K562 (cell line): ENCODE results near the gene FAM171A1. TPM values are rescaled to one million over a fixed set of nuclear protein-coding genes. Genes with fewer than 3 reads are reported as not detected.

Experiments
- ATAC-seq: fragments of 200-7000 bp; cut with Tn5 transposase; 3 replicates; pipeline ENCODE4 v1.9.1; 2020; ENCODE audit warnings: moderate library complexity
- BruUV-seq: library from RNA; stranded (reverse); fragments of 400-500 nt; replicated peaks from 2 replicates; lab custom pipeline; 2021; lab: Mats Ljungman, UMichigan
- CTCF ChIA-PET: fragments of 300-600 bp; formaldehyde crosslinking; extraction: SDS; loops from one replicate; lab custom pipeline; 2021; ENCODE audit warnings: low intra/inter-chr PET ratio; lab: Yijun Ruan, JAX
- POLR2A ChIA-PET: fragments of 300-600, 350-650 bp; sonication (Branson Sonifier 250); formaldehyde crosslinking; extraction: SDS; loops from one replicate; lab custom pipeline; 2021; ENCODE audit warnings: antibody characterized with exemption, inconsistent platforms; lab: Yijun Ruan, JAX
- DNase-seq, 4 experiments: peaks; one replicate each; pipeline versions ENCODE4 v3.0.0 to v3.0.0-alpha.2; 2011 to 2018; ENCODE audit warnings: low spot score in 3 of 4, mixed read lengths in 3 of 4; ENCODE audit errors: extremely low read depth in 1 of 4
- FAIRE-seq: peaks from 2 replicates; lab custom pipeline; 2011; peaks lifted over from hg19 to GRCh38; lab: Jason Lieb, UNC
- H2AFZ ChIP-seq: 2 replicates; pipeline ENCODE4 v1.6.0; 2011; ENCODE audit warnings: low read depth, low read length, control low read depth, inconsistent platforms
- H3K27ac ChIP-seq: fragments of 200-600 bp; 3 replicates; pipeline ENCODE4 v1.8.0; 2011; ENCODE audit warnings: low read depth, mild to moderate bottlenecking, control low read depth, inconsistent platforms, low read length, moderate library complexity, mixed read lengths; ENCODE audit errors: extremely low read depth
- H3K27me3 ChIP-seq, 2 experiments: fragments of 300-600 bp in 1 of 2; 2 replicates in 1 of 2; 3 replicates in 1 of 2; pipeline versions ENCODE4 v1.6.0 to v1.8.0; 2011; ENCODE audit warnings: inconsistent platforms in 2 of 2, low read length in 2 of 2, mild to moderate bottlenecking in 1 of 2, mixed read lengths in 1 of 2, moderate library complexity in 1 of 2; ENCODE audit not compliant: control insufficient read depth in 2 of 2, insufficient read depth in 2 of 2
- H3K36me3 ChIP-seq: fragments of 300-600 bp; 3 replicates; pipeline ENCODE4 v1.8.0; 2011; ENCODE audit warnings: mild to moderate bottlenecking, low read length, inconsistent platforms; ENCODE audit not compliant: control insufficient read depth, insufficient read depth
- H3K4me1 ChIP-seq, 2 experiments: fragments of 200-600 bp in 1 of 2; replicated peaks in 1 of 2; 2 replicates in 1 of 2; 3 replicates in 1 of 2; pipeline versions ENCODE4 v1.5.1 to v1.8.0; 2011; ENCODE audit warnings: inconsistent platforms in 2 of 2, low read length in 2 of 2, mild to moderate bottlenecking in 1 of 2, mixed read lengths in 1 of 2, moderate library complexity in 1 of 2; ENCODE audit not compliant: control insufficient read depth in 2 of 2, insufficient read depth in 2 of 2
- H3K4me2 ChIP-seq: 2 replicates; pipeline ENCODE4 v1.6.1; 2011; ENCODE audit warnings: low read length, control low read depth, inconsistent platforms, mixed read lengths; ENCODE audit not compliant: insufficient read depth
- H3K4me3 ChIP-seq: fragments of 200-600 bp; sonication (generic), shearing (Covaris generic); 2 replicates; pipeline ENCODE4 v1.5.1; 2016; ENCODE audit warnings: control low read depth, inconsistent platforms
- H3K79me2 ChIP-seq: fragments of 200-600 bp; 3 replicates; pipeline ENCODE4 v1.8.0; 2011; ENCODE audit warnings: low read length, inconsistent platforms; ENCODE audit not compliant: control insufficient read depth, insufficient read depth
- H3K9ac ChIP-seq, 2 experiments: 2 replicates each; pipeline versions ENCODE4 v1.6.0 to v1.6.1; 2011; ENCODE audit warnings: low read depth in 2 of 2, low read length in 2 of 2, control low read depth in 1 of 2, inconsistent platforms in 1 of 2, mild to moderate bottlenecking in 1 of 2, mixed read lengths in 1 of 2; ENCODE audit not compliant: insufficient read depth in 1 of 2
- H3K9me1 ChIP-seq: one replicate; pipeline ENCODE4 v1.6.0; 2011; ENCODE audit warnings: inconsistent platforms, mild to moderate bottlenecking, low read length, moderate library complexity; ENCODE audit not compliant: control insufficient read depth, insufficient read depth
- H3K9me3 ChIP-seq: replicated peaks from 2 replicates; pipeline ENCODE4 v1.5.1; 2011; ENCODE audit warnings: low read depth, low read length, inconsistent platforms; ENCODE audit not compliant: control insufficient read depth, insufficient read depth
- H4K20me1 ChIP-seq: replicated peaks from 2 replicates; pipeline ENCODE4 v1.6.1; 2011; ENCODE audit warnings: low read length, inconsistent platforms, mixed read lengths; ENCODE audit not compliant: control insufficient read depth, insufficient read depth
- ARID1B ChIP-seq: fragments of 450-650 bp; IDR thresholded peaks from 2 replicates; pipeline ENCODE4 v1.6.1; 2016; ENCODE audit warnings: antibody characterized with exemption, mild to moderate bottlenecking, inconsistent platforms
- ATF6 ChIP-seq: sonication (generic); formaldehyde crosslinking; IDR thresholded peaks from 2 replicates; pipeline ENCODE4 v1.4.0; 2020; ENCODE audit warnings: mild to moderate bottlenecking, missing genetic modification reagents
- ATF7 ChIP-seq: fragments of 450-650 bp; IDR thresholded peaks from 2 replicates; pipeline ENCODE4 v1.7.1; 2014; ENCODE audit warnings: mild to moderate bottlenecking, moderate library complexity
- DDX20 ChIP-seq: fragments of 450-650 bp; IDR thresholded peaks from 2 replicates; pipeline ENCODE4 v1.6.1; 2016; ENCODE audit warnings: missing genetic modification characterization, low read depth, mild to moderate bottlenecking, missing compliant biosample characterization, moderate library complexity
- GABPA ChIP-seq: fragments of 200-800 bp; sonication (Bioruptor generic); conservative IDR thresholded peaks from 2 replicates; pipeline ENCODE4 v1.6.1; 2016; ENCODE audit warnings: low read depth, missing genetic modification characterization, missing compliant biosample characterization
- HEY1 ChIP-seq: fragments of 250-450 bp; sonication (Bioruptor Pico); IDR thresholded peaks from 2 replicates; pipeline ENCODE4 v1.5.0; 2020; ENCODE audit warnings: mild to moderate bottlenecking, moderate library complexity, borderline replicate concordance
- KDM4B ChIP-seq, 2 experiments: fragments of 450-650 bp in 1 of 2; sonication (generic) in 1 of 2; IDR thresholded peaks; 2 replicates each; pipeline ENCODE4 v1.6.1; 2016 to 2017; ENCODE audit warnings: borderline replicate concordance in 2 of 2, antibody characterized with exemption in 1 of 2, low read depth in 1 of 2, mild to moderate bottlenecking in 1 of 2
- POLR3G ChIP-seq: IDR thresholded peaks from 2 replicates; pipeline ENCODE4 v1.6.1; 2011; ENCODE audit not compliant: insufficient read length, insufficient replicate concordance; ENCODE audit errors: extremely low read depth
- PRPF4 ChIP-seq: fragments of 200-400 bp; formaldehyde crosslinking; IDR thresholded peaks from one replicate; pipeline ENCODE4 v1.6.1; 2017; ENCODE audit warnings: low read length, low read depth, mild to moderate bottlenecking; ENCODE audit not compliant: insufficient read depth, poor library complexity, severe bottlenecking
- SIRT6 ChIP-seq: IDR thresholded peaks from one replicate; pipeline ENCODE4 v1.6.1; 2012; ENCODE audit warnings: low read depth, mild to moderate bottlenecking, control low read depth, inconsistent platforms, low read length, moderate library complexity
- STAT5A ChIP-seq: IDR thresholded peaks from 2 replicates; pipeline ENCODE4 v1.6.1; 2012; ENCODE audit warnings: low read length, inconsistent platforms, borderline replicate concordance
- TAF15 ChIP-seq: fragments of 200-400 bp; formaldehyde crosslinking; IDR thresholded peaks from 2 replicates; pipeline ENCODE4 v1.6.1; 2017; ENCODE audit warnings: mild to moderate bottlenecking, low read depth, low read length, moderate library complexity
- TSC22D4 ChIP-seq: fragments of 450-650 bp; IDR thresholded peaks from 2 replicates; pipeline ENCODE4 v1.6.1; 2016; ENCODE audit warnings: missing genetic modification characterization, missing biosample characterization, control low read depth
- ZNF133 ChIP-seq: fragments of 250-450 bp; sonication (Bioruptor Pico); IDR thresholded peaks from 2 replicates; pipeline ENCODE4 v1.4.0; 2020; ENCODE audit warnings: mild to moderate bottlenecking
- ZNF217 ChIP-seq: sonication (generic); formaldehyde crosslinking; IDR thresholded peaks from 2 replicates; pipeline ENCODE4 v1.8.0; 2022; ENCODE audit warnings: mild to moderate bottlenecking, missing genetic modification reagents
- ZNF589 ChIP-seq: fragments of 200-800 bp; sonication (Bioruptor generic); IDR thresholded peaks from 2 replicates; pipeline ENCODE4 v1.6.1; 2016; ENCODE audit warnings: low read depth, missing genetic modification characterization, missing compliant biosample characterization
- WGBS: fragments of 100-300 bp; shearing (Covaris generic); methylation state at CpG from one replicate; pipeline ENCODE4 v1.1.6; 2016; ENCODE audit warnings: low coverage, mixed read lengths; ENCODE audit not compliant: insufficient coverage; ENCODE audit errors: missing lambda C conversion rate; 5-methylcytosine and 5-hydroxymethylcytosine counted together
- in situ Hi-C: fragments of 300-500 bp; cut with MboI; formaldehyde crosslinking; loops from 4 replicates; pipeline ENCODE4 v1.15.0; 2018; ENCODE audit warnings: inconsistent platforms, mixed read lengths
- intact Hi-C: fragments of 100-400 bp; cut with micrococcal nuclease; formaldehyde crosslinking; loops from 2 replicates; pipeline ENCODE4 v1.14.2; 2022
- polyA plus RNA-seq, 8 experiments: library from polyadenylated mRNA; depleted of rRNA in 4 of 8; stranded (reverse) in 5 of 8; unstranded in 3 of 8; fragments of >200 nt; fragmentation: Nextera tagmentation in 2 of 8; fragmentation: Illumina TruSeq in 1 of 8; extraction: Ambion mirVana in 2 of 8; extraction: Trizol in 1 of 8; gene quantifications; 2 replicates each; pipeline versions ENCODE4 v1.2.1 to v1.2.3, GENCODE V29; 2011 to 2014; ENCODE audit warnings: inconsistent platforms in 1 of 8, missing spikeins in 1 of 8
- total RNA-seq, 7 experiments: library from RNA; depleted of rRNA in 6 of 7; stranded (reverse); fragments of >200 nt in 6 of 7; fragmentation: Illumina TruSeq in 2 of 7; extraction: Trizol in 2 of 7; gene quantifications; 2 replicates each; pipeline versions ENCODE4 v1.2.1 to v1.2.3, GENCODE V29; 2011 to 2021; ENCODE audit warnings: low replicate concordance in 1 of 7

FAM171A1 gene
- total and polyA plus RNA-seq, 9 of the 15 experiments (the other 6 are each of a cell fraction or from before 2014, with no cell fraction given), result 0.51 to 8.2 (median 4.8) TPM

DNA sequence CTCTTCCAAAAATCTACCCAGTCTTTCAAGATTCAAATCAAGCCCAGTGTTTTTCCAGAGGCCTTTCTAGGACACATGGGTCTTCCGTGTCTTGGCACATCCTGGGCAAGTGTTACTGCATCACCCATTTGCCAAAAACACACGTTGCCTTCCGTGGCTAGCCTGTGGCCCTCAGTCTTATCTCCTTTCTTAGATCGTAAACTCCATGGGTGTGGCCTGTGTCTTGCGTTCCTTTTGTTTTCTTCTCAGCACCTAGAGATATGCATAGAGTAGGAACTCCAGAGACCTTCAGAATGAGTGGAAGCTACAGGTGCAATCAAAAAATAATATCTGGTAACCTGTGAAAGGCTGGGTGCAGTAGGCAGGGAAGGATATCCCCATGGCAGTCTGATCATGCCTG is 146.1 kb downstream of the FAM171A1 start:
- TF ChIP-seq ARID1B, result no peak
- no peak for TF ChIP-seq ZNF217 (CRISPR knock-in tag)
- no peak for TF ChIP-seq HEY1 (CRISPR knock-in tag)
- no peak for TF ChIP-seq DDX20 (tag)
- no peak for TF ChIP-seq ZNF133 (CRISPR knock-in tag)
- no peak for TF ChIP-seq ATF7
- 14% methylated on average over 5 of the region's 5 CpGs for WGBS
- H2AFZ ChIP-seq, result no peak overlapping the region
- ChIA-PET POLR2A (no interaction called here), CTCF (no interaction called here)
- no peak for ATAC-seq
- intact Hi-C loops (no loop called here), in situ Hi-C loops (no loop called here)
- H3K9ac ChIP-seq, result no peak overlapping the region
- no peak for FAIRE-seq
- H3K36me3 ChIP-seq, result no peaks in the 10 kb centered on the region
- DNase-seq, result no peak
- H3K4me3 ChIP-seq, result no peak overlapping the region
- no peak overlapping the region for H3K27ac ChIP-seq
- no peak overlapping the region for H3K4me2 ChIP-seq
- H4K20me1 ChIP-seq, result no peaks in the 10 kb centered on the region
- peaks cover 0 to 19% of the 10 kb centered on the region in 2 experiments; a peak in 3 of 5 replicates for H3K27me3 ChIP-seq
- no peaks in the 10 kb centered on the region for H3K9me1 ChIP-seq
- no TSS peak for BruUV-seq
- no peaks in the 10 kb centered on the region; a peak in 1 of 5 replicates for H3K4me1 ChIP-seq
- H3K9me3 ChIP-seq, result no peaks in the 10 kb centered on the region
- H3K79me2 ChIP-seq, result no peaks in the 10 kb centered on the region

DNA sequence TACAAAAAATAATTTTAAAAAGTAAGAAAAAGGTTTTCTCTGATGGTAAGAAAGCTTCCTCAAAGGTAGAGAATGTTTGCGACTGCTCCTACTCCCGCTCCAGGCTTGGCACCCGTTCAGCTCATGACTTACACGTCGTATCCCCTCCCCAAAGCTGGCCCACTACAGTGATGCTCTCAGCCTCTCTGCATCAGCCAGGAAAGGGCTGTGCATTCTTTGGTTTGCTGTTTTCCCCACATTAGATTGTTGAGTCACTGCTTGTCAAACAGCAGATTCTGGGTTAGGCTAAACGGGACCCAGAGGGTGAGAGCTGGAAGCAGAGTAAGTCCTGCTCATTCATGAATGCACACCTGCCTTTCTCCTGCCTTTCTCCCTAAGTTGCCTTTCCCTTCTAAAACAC is 147.9 kb downstream of the FAM171A1 start:
- Histone ChIP-seq H3K27me3 (peaks cover 0 to 23% of the 10 kb centered on the region in 2 experiments; a peak in 3 of 5 replicates), H3K9ac (no peak overlapping the region), H2AFZ (no peak overlapping the region), H3K79me2 (no peaks in the 10 kb centered on the region), H3K4me3 (no peak overlapping the region), H3K4me1 (no peaks in the 10 kb centered on the region; a peak in 1 of 5 replicates), H3K36me3 (no peaks in the 10 kb centered on the region), H3K9me1 (no peaks in the 10 kb centered on the region), H3K27ac (no peak overlapping the region), H4K20me1 (no peaks in the 10 kb centered on the region), H3K4me2 (no peak overlapping the region), H3K9me3 (no peaks in the 10 kb centered on the region)
- POLR2A ChIA-PET, result no interaction called here
- intact Hi-C loops (no loop called here), in situ Hi-C loops (no loop called here)
- CTCF ChIA-PET, result no interaction called here
- DNase-seq, result no peak
- no peak for ATAC-seq
- no peak for FAIRE-seq
- no TSS peak for BruUV-seq
- 35% methylated on average over 6 of the region's 6 CpGs for WGBS
- TF ChIP-seq ATF6 (CRISPR knock-in tag) (no peak), PRPF4 (no peak), ZNF589 (CRISPR knock-in tag) (no peak), SIRT6 (no peak), POLR3G (no peak), STAT5A (no peak), TSC22D4 (tag) (no peak), GABPA (tag) (no peak), KDM4B (IDR thresholded peaks at IDR 0.05; ENCODE audit: borderline replicate concordance in 2 of 2, low read depth in 1 of 2) (no peak), TAF15 (no peak)
